ENCODE results near the gene EPB41L2.

Gene EPB41L2

GRCh38 chr6:130882370-130882769, 180.7 kb downstream of the EPB41L2 start:
- DNase-seq (ENCODE audit: low read depth, low spot score) = no peak
- Histone ChIP-seq H3K36me3 (ENCODE audit: control insufficient read depth, insufficient read depth, low read length) (no peaks in the 10 kb centered on the region; the same call in 1 of the 2 replicates), H3K27me3 (ENCODE audit: control insufficient read depth, insufficient read depth, low read length) (no peaks in the 10 kb centered on the region; the same call in 1 of the 2 replicates), H3K4me1 (ENCODE audit: control insufficient read depth, insufficient read depth, low read length) (no peaks in the 10 kb centered on the region), H3K27ac (ENCODE audit: low read length) (no peak overlapping the region), H3K4me3 (ENCODE audit: low read length) (no peak overlapping the region), H3K9me3 (ENCODE audit: control insufficient read depth, insufficient read depth, low read length) (no peaks in the 10 kb centered on the region)
- no CpG with 5 or more reads among the region's 4 CpGs for WGBS (ENCODE audit: insufficient coverage, insufficient read length)

- Histone ChIP-seq H3K27me3 (ENCODE audit: control insufficient read depth, insufficient read depth, low read length) (no peaks in the 10 kb centered on the region; the same call in 1 of the 2 replicates), H3K9me3 (ENCODE audit: control insufficient read depth, insufficient read depth, low read length) (no peaks in the 10 kb centered on the region), H3K36me3 (ENCODE audit: control insufficient read depth, insufficient read depth, low read length) (no peaks in the 10 kb centered on the region), H3K4me3 (ENCODE audit: low read length) (no peak overlapping the region), H3K4me1 (ENCODE audit: control insufficient read depth, insufficient read depth, low read length) (no peaks in the 10 kb centered on the region), H3K27ac (ENCODE audit: low read length) (no peak overlapping the region)
- no peak for DNase-seq (ENCODE audit: low read depth, low spot score)
- WGBS (ENCODE audit: insufficient coverage, insufficient read length) = no CpG with 5 or more reads among the region's 6 CpGs
Observed at GRCh38 chr6:130879826-130880225, 183.2 kb downstream of the EPB41L2 start.

DNA sequence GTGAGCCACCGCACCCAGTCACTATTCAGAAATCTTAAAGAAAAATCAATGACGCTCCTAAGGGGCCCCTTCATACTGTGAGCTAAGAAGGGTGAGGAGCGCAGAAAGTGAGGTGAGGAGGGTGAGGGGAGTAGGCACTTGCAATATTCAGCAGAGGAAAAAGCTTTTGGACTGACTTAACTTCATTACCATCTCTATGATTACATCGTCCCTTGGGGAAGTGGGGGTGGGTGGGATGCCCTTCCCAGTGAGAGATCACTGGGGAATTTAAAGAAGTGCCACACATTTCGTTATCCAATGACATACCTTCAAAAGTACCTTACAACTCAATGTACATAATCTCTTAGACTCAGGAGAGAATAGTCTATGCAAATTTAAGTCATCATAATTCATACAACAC, 189.3 kb downstream of the EPB41L2 start:
- Histone ChIP-seq H3K36me3 (ENCODE audit: control insufficient read depth, insufficient read depth, low read length) (0 out of 2 replicates have a peak, but pooled peaks cover 4% of the 10 kb centered on the region), H3K9me3 (ENCODE audit: control insufficient read depth, insufficient read depth, low read length) (no peaks in the 10 kb centered on the region), H3K4me3 (ENCODE audit: low read length) (no peak overlapping the region), H3K4me1 (ENCODE audit: control insufficient read depth, insufficient read depth, low read length) (no peaks in the 10 kb centered on the region; the same call in 1 of the 2 replicates), H3K27me3 (ENCODE audit: control insufficient read depth, insufficient read depth, low read length) (no peaks in the 10 kb centered on the region), H3K27ac (ENCODE audit: low read length) (no peak overlapping the region)
- no peak for DNase-seq (ENCODE audit: low read depth, low spot score)
- no CpG with 5 or more reads among the region's 5 CpGs for WGBS (ENCODE audit: insufficient coverage, insufficient read length)

GRCh38 chr6:130872250-130873095, 190.6 kb downstream of the EPB41L2 start:
- 0 out of 2 replicates have a peak, but pooled peaks cover 4% of the 10 kb centered on the region for H3K36me3 ChIP-seq (ENCODE audit: control insufficient read depth, insufficient read depth, low read length)
- no peaks in the 10 kb centered on the region; the same call in 1 of the 2 replicates for H3K4me1 ChIP-seq (ENCODE audit: control insufficient read depth, insufficient read depth, low read length)
- WGBS (ENCODE audit: insufficient coverage, insufficient read length) = no CpG with 5 or more reads among the region's 8 CpGs
- no peaks in the 10 kb centered on the region for H3K9me3 ChIP-seq (ENCODE audit: control insufficient read depth, insufficient read depth, low read length)
- no peak overlapping the region for H3K27ac ChIP-seq (ENCODE audit: low read length)
- no peaks in the 10 kb centered on the region for H3K27me3 ChIP-seq (ENCODE audit: control insufficient read depth, insufficient read depth, low read length)
- no peak overlapping the region for H3K4me3 ChIP-seq (ENCODE audit: low read length)
- peak; percentile 47 for DNase-seq (ENCODE audit: low read depth, low spot score)

DNA sequence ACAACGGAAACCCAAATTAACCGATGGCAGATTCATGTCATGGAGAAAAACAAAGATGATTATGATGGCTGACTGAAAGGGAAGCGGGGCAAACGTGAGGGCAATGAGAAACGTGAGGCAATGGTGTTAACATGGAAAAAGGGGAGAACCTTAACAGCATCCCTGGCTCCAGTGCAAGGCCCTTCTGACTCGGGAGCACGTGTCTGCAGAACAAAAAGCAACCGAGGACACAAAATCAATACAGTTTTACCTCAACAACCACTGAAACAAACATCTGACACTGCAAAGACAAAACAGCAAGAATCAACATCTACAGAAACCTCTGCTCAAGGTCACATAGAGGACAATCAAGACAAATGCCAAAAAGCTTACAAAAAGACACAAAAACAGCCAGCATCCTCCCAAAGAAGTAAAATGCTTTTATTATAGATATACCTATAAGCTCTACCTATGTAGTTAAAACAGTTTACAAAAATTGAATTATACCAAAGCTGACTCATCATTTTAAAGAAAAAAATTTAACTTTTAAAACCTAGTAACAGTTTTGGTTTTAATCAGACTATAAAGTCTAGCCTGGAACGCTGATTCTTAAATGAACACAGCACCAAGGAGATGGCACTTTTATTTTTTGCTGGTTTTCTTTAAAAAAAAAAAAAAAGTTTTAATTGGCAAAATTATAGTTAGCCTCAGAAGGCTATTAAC, 192.7 kb downstream of the EPB41L2 start:
- Histone ChIP-seq H3K4me3 (ENCODE audit: low read length) (no peak overlapping the region), H3K27me3 (ENCODE audit: control insufficient read depth, insufficient read depth, low read length) (no peaks in the 10 kb centered on the region), H3K4me1 (ENCODE audit: control insufficient read depth, insufficient read depth, low read length) (no peaks in the 10 kb centered on the region; the same call in 1 of the 2 replicates), H3K36me3 (ENCODE audit: control insufficient read depth, insufficient read depth, low read length) (0 out of 2 replicates have a peak, but pooled peaks cover 4% of the 10 kb centered on the region), H3K27ac (ENCODE audit: low read length) (no peak overlapping the region), H3K9me3 (ENCODE audit: control insufficient read depth, insufficient read depth, low read length) (no peaks in the 10 kb centered on the region)
- DNase-seq (ENCODE audit: low read depth, low spot score) = no peak
- no CpG with 5 or more reads among the region's 9 CpGs for WGBS (ENCODE audit: insufficient coverage, insufficient read length)

- no peak for DNase-seq (ENCODE audit: low read depth, low spot score)
- H3K9me3 ChIP-seq (ENCODE audit: control insufficient read depth, insufficient read depth, low read length) = no peaks in the 10 kb centered on the region
- no peaks in the 10 kb centered on the region for H3K27me3 ChIP-seq (ENCODE audit: control insufficient read depth, insufficient read depth, low read length)
- no CpG with 5 or more reads among the region's 10 CpGs for WGBS (ENCODE audit: insufficient coverage, insufficient read length)
- H3K36me3 ChIP-seq (ENCODE audit: control insufficient read depth, insufficient read depth, low read length) = 0 out of 2 replicates have a peak, but pooled peaks cover 4% of the 10 kb centered on the region
- no peak overlapping the region for H3K4me3 ChIP-seq (ENCODE audit: low read length)
- H3K4me1 ChIP-seq (ENCODE audit: control insufficient read depth, insufficient read depth, low read length) = no peaks in the 10 kb centered on the region; the same call in 1 of the 2 replicates
- no peak overlapping the region for H3K27ac ChIP-seq (ENCODE audit: low read length)
Observed at GRCh38 chr6:130869681-130870080, 193.4 kb downstream of the EPB41L2 start.

- Histone ChIP-seq H3K4me1 (ENCODE audit: control insufficient read depth, insufficient read depth, low read length) (no peaks in the 10 kb centered on the region; the same call in 1 of the 2 replicates), H3K27me3 (ENCODE audit: control insufficient read depth, insufficient read depth, low read length) (no peaks in the 10 kb centered on the region), H3K36me3 (ENCODE audit: control insufficient read depth, insufficient read depth, low read length) (peaks cover 4% of the 10 kb centered on the region; the same call in 1 of the 2 replicates), H3K27ac (ENCODE audit: low read length) (no peak overlapping the region), H3K4me3 (ENCODE audit: low read length) (no peak overlapping the region), H3K9me3 (ENCODE audit: control insufficient read depth, insufficient read depth, low read length) (no peaks in the 10 kb centered on the region)
- WGBS (ENCODE audit: insufficient coverage, insufficient read length) = no CpG with 5 or more reads among the region's 4 CpGs
- DNase-seq (ENCODE audit: low read depth, low spot score) = no peak
Observed at GRCh38 chr6:130865793-130866192, 197.3 kb downstream of the EPB41L2 start.

GRCh38 chr6:130864344-130864743, 198.7 kb downstream of the EPB41L2 start:
- WGBS (ENCODE audit: insufficient coverage, insufficient read length) = 100% methylated on average over 1 of the region's 11 CpGs
- no peak overlapping the region for H3K4me3 ChIP-seq (ENCODE audit: low read length)
- no peak overlapping the region for H3K27ac ChIP-seq (ENCODE audit: low read length)
- no peaks in the 10 kb centered on the region for H3K9me3 ChIP-seq (ENCODE audit: control insufficient read depth, insufficient read depth, low read length)
- no peak for DNase-seq (ENCODE audit: low read depth, low spot score)
- no peaks in the 10 kb centered on the region; the same call in 1 of the 2 replicates for H3K4me1 ChIP-seq (ENCODE audit: control insufficient read depth, insufficient read depth, low read length)
- no peaks in the 10 kb centered on the region for H3K27me3 ChIP-seq (ENCODE audit: control insufficient read depth, insufficient read depth, low read length)
- H3K36me3 ChIP-seq (ENCODE audit: control insufficient read depth, insufficient read depth, low read length) = peaks cover under 1% of the 10 kb centered on the region; the same call in 1 of the 2 replicates

GRCh38 chr6:130863415-130864230, 199.4 kb downstream of the EPB41L2 start:
- no peaks in the 10 kb centered on the region; the same call in 1 of the 2 replicates for H3K36me3 ChIP-seq (ENCODE audit: control insufficient read depth, insufficient read depth, low read length)
- H3K4me3 ChIP-seq (ENCODE audit: low read length) = no peak overlapping the region
- no peak for DNase-seq (ENCODE audit: low read depth, low spot score)
- H3K27ac ChIP-seq (ENCODE audit: low read length) = no peak overlapping the region
- no peaks in the 10 kb centered on the region for H3K9me3 ChIP-seq (ENCODE audit: control insufficient read depth, insufficient read depth, low read length)
- no CpG with 5 or more reads among the region's 4 CpGs for WGBS (ENCODE audit: insufficient coverage, insufficient read length)
- no peaks in the 10 kb centered on the region for H3K4me1 ChIP-seq (ENCODE audit: control insufficient read depth, insufficient read depth, low read length)
- H3K27me3 ChIP-seq (ENCODE audit: control insufficient read depth, insufficient read depth, low read length) = no peaks in the 10 kb centered on the region

DNA sequence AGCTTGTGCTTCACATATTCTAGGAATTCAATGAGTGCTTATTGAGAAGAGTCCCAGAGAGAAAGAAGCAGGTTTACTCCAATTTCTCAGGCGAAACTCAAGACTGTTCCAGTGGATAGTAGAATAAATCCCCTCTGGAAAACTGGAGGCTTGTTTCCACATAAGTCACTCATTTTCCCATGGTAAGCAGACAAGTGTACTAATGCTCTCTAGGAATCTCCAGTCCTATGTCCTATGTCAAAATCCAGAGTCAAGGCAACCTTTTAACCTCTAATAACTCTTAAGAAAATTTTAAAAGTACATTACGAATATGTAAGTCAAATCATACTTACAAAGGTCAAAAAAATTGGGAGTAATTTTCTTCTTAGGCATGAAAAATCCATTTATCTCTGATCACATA, 200.7 kb downstream of the EPB41L2 start:
- DNase-seq (ENCODE audit: low read depth, low spot score) = no peak
- Histone ChIP-seq H3K4me1 (ENCODE audit: control insufficient read depth, insufficient read depth, low read length) (no peaks in the 10 kb centered on the region), H3K4me3 (ENCODE audit: low read length) (no peak overlapping the region), H3K27ac (ENCODE audit: low read length) (no peak overlapping the region), H3K27me3 (ENCODE audit: control insufficient read depth, insufficient read depth, low read length) (no peaks in the 10 kb centered on the region), H3K9me3 (ENCODE audit: control insufficient read depth, insufficient read depth, low read length) (no peaks in the 10 kb centered on the region), H3K36me3 (ENCODE audit: control insufficient read depth, insufficient read depth, low read length) (no peaks in the 10 kb centered on the region; the same call in 1 of the 2 replicates)
- WGBS (ENCODE audit: insufficient coverage, insufficient read length) = no CpG with 5 or more reads among the region's 2 CpGs
